Hepatocyte (in vitro differentiated cells): ENCODE measurements around the gene TDRD5.

Source experiments
- EZH2 ChIP-seq: fragments of 200-600 bp; sonication (generic); IDR thresholded peaks from 2 replicates; pipeline ENCODE4 v1.6.1; 2016; ENCODE audit warnings: antibody characterized with exemption, mild to moderate bottlenecking, borderline replicate concordance
- TF ChIP-seq, protein P1 (sequence below): fragments of 200-600 bp; sonication (generic); IDR thresholded peaks from 2 replicates; pipeline ENCODE4 v1.5.1; 2016; ENCODE audit warnings: antibody characterized with exemption, mild to moderate bottlenecking; ENCODE audit not compliant: poor library complexity

DNA sequence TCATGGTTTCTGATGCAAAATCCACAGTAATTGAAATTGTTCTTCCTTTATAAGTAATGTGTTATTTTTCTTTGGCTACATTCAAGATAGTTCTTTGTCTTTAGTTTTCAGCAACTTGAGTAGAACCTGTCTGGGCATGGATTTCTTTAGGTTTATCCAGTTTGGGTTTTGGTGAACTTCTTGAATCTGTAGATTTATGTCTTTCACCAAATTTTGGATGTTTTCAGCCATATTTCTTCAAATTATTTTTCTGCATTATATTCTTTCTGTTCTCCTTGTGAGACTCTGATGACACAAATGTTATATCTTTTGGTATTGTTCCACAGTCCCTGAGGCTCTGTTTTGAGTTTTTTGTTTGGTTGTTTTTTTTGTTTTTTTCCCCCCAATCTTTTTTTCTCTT, 69.4 kb downstream of the TDRD5 start:
- TF ChIP-seq, protein P1, sequence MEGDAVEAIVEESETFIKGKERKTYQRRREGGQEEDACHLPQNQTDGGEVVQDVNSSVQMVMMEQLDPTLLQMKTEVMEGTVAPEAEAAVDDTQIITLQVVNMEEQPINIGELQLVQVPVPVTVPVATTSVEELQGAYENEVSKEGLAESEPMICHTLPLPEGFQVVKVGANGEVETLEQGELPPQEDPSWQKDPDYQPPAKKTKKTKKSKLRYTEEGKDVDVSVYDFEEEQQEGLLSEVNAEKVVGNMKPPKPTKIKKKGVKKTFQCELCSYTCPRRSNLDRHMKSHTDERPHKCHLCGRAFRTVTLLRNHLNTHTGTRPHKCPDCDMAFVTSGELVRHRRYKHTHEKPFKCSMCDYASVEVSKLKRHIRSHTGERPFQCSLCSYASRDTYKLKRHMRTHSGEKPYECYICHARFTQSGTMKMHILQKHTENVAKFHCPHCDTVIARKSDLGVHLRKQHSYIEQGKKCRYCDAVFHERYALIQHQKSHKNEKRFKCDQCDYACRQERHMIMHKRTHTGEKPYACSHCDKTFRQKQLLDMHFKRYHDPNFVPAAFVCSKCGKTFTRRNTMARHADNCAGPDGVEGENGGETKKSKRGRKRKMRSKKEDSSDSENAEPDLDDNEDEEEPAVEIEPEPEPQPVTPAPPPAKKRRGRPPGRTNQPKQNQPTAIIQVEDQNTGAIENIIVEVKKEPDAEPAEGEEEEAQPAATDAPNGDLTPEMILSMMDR, result no peak
- TF ChIP-seq EZH2, result no peak
